Memory B cell (primary cell): Measurements from ENCODE around the gene PPM1E.

ENCODE experiments used
- ATAC-seq: fragments of 150-1000 bp; cut with Tn5 transposase; 2 replicates; pipeline ENCODE4 v1.10.0; 2021; ENCODE audit warnings: low read depth, mild to moderate bottlenecking, moderate library complexity
- DNase-seq, 2 donors: peaks; one replicate each; pipeline ENCODE4 v3.0.0; 2022; ENCODE audit warnings: low spot score in 2 of 2
- H3K27ac Mint-ChIP-seq: one replicate; pipeline ENCODE4 v1.8.0; 2022; ENCODE audit warnings: mild to moderate bottlenecking, moderate library complexity, mixed read lengths
- H3K27me3 Mint-ChIP-seq: one replicate; pipeline ENCODE4 v1.8.0; 2022; ENCODE audit warnings: mixed read lengths
- H3K36me3 Mint-ChIP-seq: one replicate; pipeline ENCODE4 v1.8.0; 2022; ENCODE audit warnings: mild to moderate bottlenecking, mixed read lengths
- H3K4me1 Mint-ChIP-seq: one replicate; pipeline ENCODE4 v1.8.0; 2022; ENCODE audit warnings: mixed read lengths
- H3K4me3 Mint-ChIP-seq: one replicate; pipeline ENCODE4 v1.8.0; 2022; ENCODE audit warnings: mild to moderate bottlenecking, moderate library complexity, mixed read lengths
- H3K9me3 Mint-ChIP-seq: one replicate; pipeline ENCODE4 v1.8.0; 2022; ENCODE audit warnings: mixed read lengths

The PPM1E gene

DNA sequence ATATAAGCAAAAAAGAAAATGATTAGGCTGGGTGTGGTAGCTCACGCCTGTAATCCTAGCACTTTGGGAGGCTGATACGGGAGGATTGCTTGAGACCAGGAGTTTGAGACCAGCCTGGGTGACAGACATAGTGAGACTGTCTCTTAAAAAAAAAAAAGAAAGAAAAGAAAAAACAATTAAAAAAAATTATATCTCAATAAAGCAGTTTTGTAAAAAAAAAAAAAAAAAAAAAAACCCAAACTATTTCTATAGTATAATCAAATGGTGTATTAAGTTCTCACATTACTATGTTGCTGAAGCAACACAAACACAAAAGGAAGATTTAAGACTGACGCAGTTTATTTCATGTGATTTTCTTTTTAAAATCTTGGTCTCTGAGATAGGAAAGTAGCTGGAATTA lies 210.6 kb downstream of the PPM1E start:
- no peak overlapping the region for H3K27ac Mint-ChIP-seq
- H3K36me3 Mint-ChIP-seq, result no peaks in the 10 kb centered on the region
- no peak overlapping the region for H3K4me3 Mint-ChIP-seq
- no peaks in the 10 kb centered on the region for H3K27me3 Mint-ChIP-seq
- DNase-seq (no peak), ATAC-seq (no peak)
- H3K9me3 Mint-ChIP-seq, result no peaks in the 10 kb centered on the region
- no peaks in the 10 kb centered on the region for H3K4me1 Mint-ChIP-seq

- DNase-seq (no peak), ATAC-seq (no peak)
Measured at GRCh38 chr17:58968426-58969061, 212.9 kb downstream of the PPM1E start.

DNA sequence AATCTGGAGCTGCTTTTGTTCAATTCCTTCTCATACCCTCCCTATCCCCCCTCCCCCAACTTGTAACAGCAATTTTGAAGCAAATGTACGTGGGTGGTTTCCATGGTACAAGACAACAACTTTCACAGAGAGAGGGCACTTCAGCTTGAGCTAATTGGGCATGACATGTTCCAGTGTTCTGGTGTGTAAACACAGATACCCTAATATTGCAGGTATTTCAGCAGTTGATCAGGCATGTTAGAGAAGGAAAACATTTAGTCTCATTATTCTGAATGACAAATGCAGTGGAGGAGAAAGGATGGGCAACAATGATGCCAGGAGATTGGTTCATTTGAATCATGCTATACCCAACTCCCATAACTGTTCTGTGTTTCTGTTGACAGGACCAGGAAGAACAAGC lies 213.5 kb downstream of the PPM1E start:
- ATAC-seq (no peak), DNase-seq (no peak)
- Mint-ChIP-seq H3K9me3 (no peaks in the 10 kb centered on the region), H3K27ac (no peak overlapping the region), H3K4me3 (no peak overlapping the region), H3K27me3 (no peaks in the 10 kb centered on the region), H3K36me3 (no peaks in the 10 kb centered on the region), H3K4me1 (no peaks in the 10 kb centered on the region)

More at GRCh38 chr17:58968426-58969061, 212.9 kb downstream of the PPM1E start:
- Mint-ChIP-seq H3K27me3 (no peaks in the 10 kb centered on the region), H3K4me3 (no peak overlapping the region), H3K9me3 (no peaks in the 10 kb centered on the region), H3K27ac (no peak overlapping the region), H3K4me1 (no peaks in the 10 kb centered on the region), H3K36me3 (no peaks in the 10 kb centered on the region)

GRCh38 chr17:58969612-58970011 lies 214.0 kb downstream of the PPM1E start:
- ATAC-seq, result no peak
- H3K4me1 Mint-ChIP-seq, result peaks cover 1% of the 10 kb centered on the region
- no peak for DNase-seq
- no peak overlapping the region for H3K27ac Mint-ChIP-seq
- no peaks in the 10 kb centered on the region for H3K36me3 Mint-ChIP-seq
- no peak overlapping the region for H3K4me3 Mint-ChIP-seq
- no peaks in the 10 kb centered on the region for H3K27me3 Mint-ChIP-seq
- no peaks in the 10 kb centered on the region for H3K9me3 Mint-ChIP-seq

GRCh38 chr17:58970609-58971450 lies 215.2 kb downstream of the PPM1E start:
- no peaks in the 10 kb centered on the region for H3K27me3 Mint-ChIP-seq
- no peak overlapping the region for H3K4me3 Mint-ChIP-seq
- DNase-seq (no peak), ATAC-seq (no peak)
- H3K4me1 Mint-ChIP-seq, result peaks cover 5% of the 10 kb centered on the region
- H3K9me3 Mint-ChIP-seq, result no peaks in the 10 kb centered on the region
- H3K27ac Mint-ChIP-seq, result no peak overlapping the region
- no peaks in the 10 kb centered on the region for H3K36me3 Mint-ChIP-seq

DNA sequence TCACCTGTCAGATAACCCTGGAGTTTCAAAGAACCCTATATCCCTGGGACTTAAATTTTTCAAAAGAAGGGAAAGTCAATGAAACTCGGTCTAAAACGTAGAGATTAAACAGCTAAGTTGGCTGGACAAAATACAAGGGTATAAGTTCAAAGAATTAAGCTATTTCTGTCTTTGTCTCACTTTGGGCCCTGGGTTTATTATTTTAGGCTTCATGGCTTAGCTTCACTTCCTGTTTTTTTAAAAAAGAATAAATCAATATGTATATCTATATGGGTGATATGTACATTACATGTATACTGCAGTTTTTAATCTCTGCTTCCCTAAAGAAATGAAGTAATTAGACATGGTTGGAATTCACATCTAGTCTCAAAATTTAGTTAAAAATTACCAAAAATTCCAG lies 218.7 kb downstream of the PPM1E start:
- no peak for DNase-seq
- no peak overlapping the region for H3K4me3 Mint-ChIP-seq
- no peak for ATAC-seq
- H3K27ac Mint-ChIP-seq, result no peak overlapping the region
- no peaks in the 10 kb centered on the region for H3K9me3 Mint-ChIP-seq
- no peaks in the 10 kb centered on the region for H3K27me3 Mint-ChIP-seq
- H3K36me3 Mint-ChIP-seq, result no peaks in the 10 kb centered on the region
- peaks cover 6% of the 10 kb centered on the region for H3K4me1 Mint-ChIP-seq

- H3K27me3 Mint-ChIP-seq, result no peaks in the 10 kb centered on the region
- no peaks in the 10 kb centered on the region for H3K9me3 Mint-ChIP-seq
- DNase-seq, result no peak
- no peaks in the 10 kb centered on the region for H3K36me3 Mint-ChIP-seq
- H3K27ac Mint-ChIP-seq, result no peak overlapping the region
- no peak overlapping the region for H3K4me3 Mint-ChIP-seq
- no peak for ATAC-seq
- peaks cover 6% of the 10 kb centered on the region for H3K4me1 Mint-ChIP-seq
Measured at GRCh38 chr17:58976541-58976940, 220.9 kb downstream of the PPM1E start.

GRCh38 chr17:58980706-58981481 lies 225.2 kb downstream of the PPM1E start:
- H3K4me1 Mint-ChIP-seq, result peaks cover under 1% of the 10 kb centered on the region
- H3K36me3 Mint-ChIP-seq, result no peaks in the 10 kb centered on the region
- no peak overlapping the region for H3K4me3 Mint-ChIP-seq
- no peak for DNase-seq
- ATAC-seq, result no peak
- H3K27me3 Mint-ChIP-seq, result no peaks in the 10 kb centered on the region
- H3K9me3 Mint-ChIP-seq, result no peaks in the 10 kb centered on the region
- no peak overlapping the region for H3K27ac Mint-ChIP-seq

GRCh38 chr17:58982626-58983025 lies 227.0 kb downstream of the PPM1E start:
- ATAC-seq, result no peak
- H3K27me3 Mint-ChIP-seq, result no peaks in the 10 kb centered on the region
- no peaks in the 10 kb centered on the region for H3K4me1 Mint-ChIP-seq
- no peaks in the 10 kb centered on the region for H3K36me3 Mint-ChIP-seq
- no peak overlapping the region for H3K27ac Mint-ChIP-seq
- no peaks in the 10 kb centered on the region for H3K9me3 Mint-ChIP-seq
- H3K4me3 Mint-ChIP-seq, result no peak overlapping the region
- DNase-seq, result no peak

DNA sequence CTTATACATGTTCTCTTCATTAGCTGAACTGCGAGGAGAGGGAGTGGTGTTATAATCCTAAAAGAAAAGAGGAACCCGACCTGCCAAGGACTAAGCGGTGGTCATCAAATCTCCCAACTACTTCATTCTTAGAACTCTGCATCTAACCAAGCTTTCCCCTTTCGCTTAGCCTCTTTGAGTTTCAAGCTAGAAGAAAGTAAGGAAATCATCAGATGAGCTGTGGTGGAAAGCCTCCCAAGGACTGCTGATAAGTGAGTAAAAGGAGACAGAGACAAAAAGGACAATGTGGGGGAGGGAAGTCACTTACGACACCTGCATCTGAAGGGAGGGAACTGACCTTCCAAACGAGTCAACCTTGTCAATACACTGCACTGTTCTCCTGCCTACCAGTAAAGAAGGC lies 229.7 kb downstream of the PPM1E start:
- H3K9me3 Mint-ChIP-seq, result no peaks in the 10 kb centered on the region
- H3K36me3 Mint-ChIP-seq, result peaks cover 2% of the 10 kb centered on the region
- ATAC-seq (no peak), DNase-seq (no peak)
- H3K27ac Mint-ChIP-seq, result no peak overlapping the region
- no peaks in the 10 kb centered on the region for H3K4me1 Mint-ChIP-seq
- H3K4me3 Mint-ChIP-seq, result no peak overlapping the region
- H3K27me3 Mint-ChIP-seq, result no peaks in the 10 kb centered on the region

DNA sequence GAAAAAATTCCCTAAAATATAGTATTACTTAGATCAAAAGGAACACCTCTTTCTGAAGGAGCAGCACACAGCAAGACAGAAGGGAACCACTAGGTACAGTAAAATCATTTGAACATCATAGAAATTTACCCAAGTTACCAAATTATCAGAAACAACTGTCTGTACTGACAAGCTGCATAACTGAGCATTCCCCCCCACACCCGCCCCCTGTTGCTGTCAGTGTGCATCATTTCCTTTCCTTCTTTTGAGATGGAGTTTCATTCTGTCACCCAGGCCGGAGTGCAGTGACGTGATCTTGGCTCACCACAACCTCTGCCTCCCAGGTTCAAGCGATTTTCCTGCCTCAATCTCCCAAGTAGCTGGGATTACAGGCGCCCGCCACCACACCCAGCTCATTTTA lies 230.3 kb downstream of the PPM1E start:
- Mint-ChIP-seq H3K4me3 (no peak overlapping the region), H3K36me3 (peaks cover 2% of the 10 kb centered on the region), H3K27ac (no peak overlapping the region), H3K27me3 (no peaks in the 10 kb centered on the region), H3K4me1 (no peaks in the 10 kb centered on the region), H3K9me3 (no peaks in the 10 kb centered on the region)
- no peak for ATAC-seq
- no peak for DNase-seq

DNA sequence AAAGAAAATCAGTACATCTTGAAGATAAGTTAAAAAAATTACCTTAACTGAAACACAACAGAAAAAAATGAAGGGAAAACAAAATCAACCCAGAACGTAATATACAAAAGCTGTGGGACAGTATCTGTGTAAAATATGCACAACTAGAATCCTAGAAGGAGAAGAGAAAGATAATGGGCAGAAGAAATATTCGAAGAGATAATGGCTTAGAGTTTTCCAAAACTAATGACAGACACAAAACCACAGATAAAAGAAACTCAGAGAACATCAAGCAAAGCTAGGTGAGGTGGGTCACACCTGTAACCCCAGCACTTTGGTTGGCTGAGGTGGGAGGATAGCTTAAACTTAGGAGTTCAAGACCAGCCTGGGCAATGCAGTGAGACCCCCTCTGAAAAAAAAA lies 234.0 kb downstream of the PPM1E start:
- peaks cover 2% of the 10 kb centered on the region for H3K4me1 Mint-ChIP-seq

GRCh38 chr17:58991718-58992331 lies 236.2 kb downstream of the PPM1E start:
- no peak overlapping the region for H3K27ac Mint-ChIP-seq

More for the DNA sequence above, 234.0 kb downstream of the PPM1E start:
- Mint-ChIP-seq H3K27me3 (no peaks in the 10 kb centered on the region), H3K27ac (no peak overlapping the region), H3K4me3 (no peak overlapping the region), H3K36me3 (peaks cover 4% of the 10 kb centered on the region), H3K9me3 (no peaks in the 10 kb centered on the region)
- ATAC-seq, result no peak
- DNase-seq, result no peak

DNA sequence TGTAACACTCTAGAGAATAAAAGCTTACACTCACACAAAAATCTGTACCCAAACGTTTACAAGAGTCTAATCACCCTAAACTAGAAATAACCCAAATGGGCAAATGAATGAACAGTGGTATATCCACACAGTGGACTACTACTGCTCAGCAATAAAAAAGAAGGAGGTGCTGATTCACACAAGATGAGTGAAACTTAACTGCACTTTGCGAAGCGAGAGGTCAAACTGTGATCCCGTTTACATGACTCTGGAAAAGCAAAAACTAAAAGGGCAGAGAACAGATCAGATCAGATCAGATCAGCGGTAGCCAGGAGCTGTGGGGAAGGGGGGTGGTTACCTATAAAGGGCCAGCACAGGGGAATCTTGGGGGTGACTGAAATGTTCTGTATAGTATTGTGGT lies 237.7 kb downstream of the PPM1E start:
- Mint-ChIP-seq H3K4me1 (peaks cover 2% of the 10 kb centered on the region), H3K36me3 (peaks cover 4% of the 10 kb centered on the region), H3K27me3 (no peaks in the 10 kb centered on the region), H3K27ac (no peak overlapping the region), H3K9me3 (no peaks in the 10 kb centered on the region), H3K4me3 (no peak overlapping the region)
- ATAC-seq (no peak), DNase-seq (no peak)

More at GRCh38 chr17:58991718-58992331, 236.2 kb downstream of the PPM1E start:
- Mint-ChIP-seq H3K4me3 (no peak overlapping the region), H3K27me3 (no peaks in the 10 kb centered on the region), H3K9me3 (no peaks in the 10 kb centered on the region), H3K4me1 (peaks cover 2% of the 10 kb centered on the region), H3K36me3 (peaks cover 4% of the 10 kb centered on the region)
- ATAC-seq (no peak), DNase-seq (no peak)
